IMR-90 (cell line): Measurements from ENCODE around the gene PROM2. TPM values are rescaled to one million over a fixed set of nuclear protein-coding genes. Genes with fewer than 3 reads are reported as not detected.

ENCODE experiments used
- ATAC-seq: fragments of 200-7000 bp; cut with Tn5 transposase; 2 replicates; pipeline ENCODE4 v1.9.1; 2020; ENCODE audit warnings: low read depth, mild to moderate bottlenecking, moderate library complexity
- BruUV-seq: library from RNA; stranded (reverse); fragments of 400-500 nt; replicated peaks from 2 replicates; lab custom pipeline; 2021; lab: Mats Ljungman, UMichigan
- CTCF ChIA-PET: fragments of 300-600 bp; formaldehyde crosslinking; extraction: SDS; loops from one replicate; lab custom pipeline; 2021; ENCODE audit warnings: antibody characterized with exemption; lab: Yijun Ruan, JAX
- POLR2A ChIA-PET: fragments of 300-600 bp; sonication (Branson Sonifier 250); formaldehyde crosslinking; loops from one replicate; lab custom pipeline; 2022; ENCODE audit warnings: antibody characterized with exemption; ENCODE audit not compliant: unreplicated experiment; lab: Charles Lee
- DNase-seq: peaks from one replicate; pipeline ENCODE4 v3.0.0; 2013
- H2AFZ ChIP-seq: replicated peaks from 2 replicates; pipeline ENCODE3; 2013; ENCODE audit warnings: low read length, mild to moderate bottlenecking; ENCODE audit not compliant: poor library complexity
- H2AK5ac ChIP-seq: 2 replicates; pipeline ENCODE4 v1.6.1; 2013; ENCODE audit warnings: low read depth, low read length, inconsistent platforms
- H2AK9ac ChIP-seq: replicated peaks from 2 replicates; pipeline ENCODE3; 2013; ENCODE audit warnings: mild to moderate bottlenecking, low read depth, low read length, moderate library complexity; ENCODE audit not compliant: poor library complexity
- H2BK120ac ChIP-seq: 2 replicates; pipeline ENCODE4 v1.6.1; 2013; ENCODE audit warnings: low read depth, low read length, inconsistent platforms
- H2BK15ac ChIP-seq: 3 replicates; pipeline ENCODE4 v1.6.1; 2013; ENCODE audit warnings: low read depth, low read length, inconsistent platforms
- H2BK20ac ChIP-seq: 2 replicates; pipeline ENCODE4 v1.6.1; 2013; ENCODE audit warnings: low read depth, mild to moderate bottlenecking, inconsistent platforms, low read length, moderate library complexity
- H2BK5ac ChIP-seq: 2 replicates; pipeline ENCODE4 v1.6.1; 2013; ENCODE audit warnings: mild to moderate bottlenecking, low read depth, low read length, inconsistent platforms; ENCODE audit not compliant: poor library complexity, severe bottlenecking
- H3K14ac ChIP-seq: replicated peaks from 2 replicates; pipeline ENCODE4 v1.6.1; 2013; ENCODE audit warnings: low read depth, low read length, inconsistent platforms
- H3K18ac ChIP-seq: 2 replicates; pipeline ENCODE4 v1.6.1; 2013; ENCODE audit warnings: low read depth, low read length, control low read depth
- H3K23ac ChIP-seq: 2 replicates; pipeline ENCODE4 v1.6.1; 2013; ENCODE audit warnings: low read depth, low read length, inconsistent platforms
- H3K27ac ChIP-seq: 2 replicates; pipeline ENCODE4 v1.5.1; 2013; ENCODE audit warnings: mild to moderate bottlenecking, control low read depth, low read length; ENCODE audit not compliant: insufficient read depth
- H3K27me3 ChIP-seq: 2 replicates; pipeline ENCODE4 v1.6.1; 2013; ENCODE audit warnings: low read length; ENCODE audit not compliant: control insufficient read depth, insufficient read depth
- H3K36me3 ChIP-seq: 2 replicates; pipeline ENCODE4 v1.6.1; 2013; ENCODE audit warnings: low read length, mixed read lengths; ENCODE audit not compliant: control insufficient read depth, insufficient read depth
- H3K4ac ChIP-seq: 2 replicates; pipeline ENCODE4 v1.6.1; 2013; ENCODE audit warnings: low read depth, low read length, inconsistent platforms
- H3K4me1 ChIP-seq: 2 replicates; pipeline ENCODE4 v1.6.1; 2013; ENCODE audit warnings: low read length, mixed read lengths; ENCODE audit not compliant: control insufficient read depth, insufficient read depth
- H3K4me2 ChIP-seq: 2 replicates; pipeline ENCODE4 v1.6.1; 2013; ENCODE audit warnings: low read depth, mild to moderate bottlenecking, control low read depth, low read length, moderate library complexity
- H3K4me3 ChIP-seq: 2 replicates; pipeline ENCODE4 v1.5.1; 2013; ENCODE audit warnings: low read depth, mild to moderate bottlenecking, control low read depth, low read length, moderate library complexity; ENCODE audit not compliant: insufficient read depth
- H3K56ac ChIP-seq: 2 replicates; pipeline ENCODE4 v1.6.1; 2013; ENCODE audit warnings: low read length, inconsistent platforms; ENCODE audit not compliant: insufficient read depth; ENCODE audit errors: extremely low read depth
- H3K79me1 ChIP-seq, 2 experiments: 2 replicates each; pipeline ENCODE4 v1.6.1; 2013; ENCODE audit warnings: low read length in 2 of 2, inconsistent platforms in 1 of 2, low read depth in 1 of 2
- H3K9ac ChIP-seq: 2 replicates; pipeline ENCODE4 v1.6.1; 2013; ENCODE audit warnings: low read depth, low read length, control low read depth
- H3K9me1 ChIP-seq: 2 replicates; pipeline ENCODE4 v1.6.1; 2013; ENCODE audit warnings: low read length, inconsistent platforms; ENCODE audit not compliant: insufficient read depth
- H3K9me3 ChIP-seq: 2 replicates; pipeline ENCODE4 v1.6.1; 2013; ENCODE audit warnings: low read length; ENCODE audit not compliant: control insufficient read depth, insufficient read depth
- H4K20me1 ChIP-seq: 2 replicates; pipeline ENCODE4 v1.6.1; 2013; ENCODE audit warnings: low read length, inconsistent platforms; ENCODE audit not compliant: insufficient read depth
- H4K5ac ChIP-seq: 2 replicates; pipeline ENCODE4 v1.6.1; 2013; ENCODE audit warnings: mild to moderate bottlenecking, low read depth, low read length, control low read depth
- H4K8ac ChIP-seq, 2 experiments: 2 replicates each; pipeline ENCODE4 v1.6.1; 2013; ENCODE audit warnings: low read depth in 2 of 2, low read length in 2 of 2, control low read depth in 1 of 2, inconsistent platforms in 1 of 2
- H4K91ac ChIP-seq: 2 replicates; pipeline ENCODE4 v1.6.1; 2013; ENCODE audit warnings: low read depth, low read length, inconsistent platforms; ENCODE audit not compliant: insufficient read depth
- BHLHE40 ChIP-seq: fragments of 150-350 bp; IDR thresholded peaks from 2 replicates; pipeline ENCODE4 v1.6.1; 2016; ENCODE audit warnings: mild to moderate bottlenecking, low read depth, low read length
- CHD1 ChIP-seq: IDR thresholded peaks from 2 replicates; pipeline ENCODE4 v1.6.1; 2012; ENCODE audit warnings: low read depth, low read length, improper control_type of control experiment
- CTCF ChIP-seq: conservative IDR thresholded peaks from 2 replicates; pipeline ENCODE4 v1.5.1; 2012; ENCODE audit warnings: mild to moderate bottlenecking, low read depth, low read length, improper control_type of control experiment
- ELK1 ChIP-seq: fragments of 150-350 bp; IDR thresholded peaks from 2 replicates; pipeline ENCODE4 v1.6.1; 2016; ENCODE audit warnings: low read depth, mild to moderate bottlenecking, low read length, moderate library complexity, borderline replicate concordance
- FOS ChIP-seq: fragments of 150-350 bp; IDR thresholded peaks from 2 replicates; pipeline ENCODE4 v1.6.1; 2016; ENCODE audit warnings: low read depth, low read length
- MAFK ChIP-seq: IDR thresholded peaks from 2 replicates; pipeline ENCODE4 v1.6.1; 2012; ENCODE audit warnings: low read depth, low read length, improper control_type of control experiment
- MAZ ChIP-seq: IDR thresholded peaks from 2 replicates; pipeline ENCODE4 v1.6.1; 2012; ENCODE audit warnings: low read depth, mild to moderate bottlenecking, low read length, improper control_type of control experiment, moderate library complexity, borderline replicate concordance
- POLR2A ChIP-seq: IDR thresholded peaks from 2 replicates; pipeline ENCODE4 v1.6.1; 2012; ENCODE audit warnings: mild to moderate bottlenecking, low read depth, low read length
- RAD21 ChIP-seq: IDR thresholded peaks from 2 replicates; pipeline ENCODE4 v1.6.1; 2012; ENCODE audit warnings: low read length, improper control_type of control experiment
- RFX5 ChIP-seq: IDR thresholded peaks from 2 replicates; pipeline ENCODE4 v1.8.0; 2012; ENCODE audit warnings: low read depth, mild to moderate bottlenecking, low read length, moderate library complexity
- SMC3 ChIP-seq: fragments of 150-350 bp; IDR thresholded peaks from 2 replicates; pipeline ENCODE4 v1.6.1; 2016; ENCODE audit warnings: low read depth, mild to moderate bottlenecking, antibody characterized with exemption, low read length, moderate library complexity
- WGBS, 2 experiments: methylation state at CpG; one replicate each; pipeline versions ENCODE4 v1.1.5 to v1.1.7; 2013; ENCODE audit warnings: missing lambda C conversion rate in 2 of 2; ENCODE audit not compliant: insufficient read length in 1 of 2; ENCODE audit errors: extremely low coverage in 2 of 2; 5-methylcytosine and 5-hydroxymethylcytosine counted together
- dilution Hi-C: fragments of 300-500 bp; cut with HindIII; formaldehyde crosslinking; loops from one replicate; pipeline ENCODE4 v1.14.3; 2018; ENCODE audit warnings: low sequenced_read_pairs; ENCODE audit not compliant: unreplicated experiment
- in situ Hi-C: fragments of 300-500 bp; cut with MboI; formaldehyde crosslinking; loops from 3 replicates; pipeline ENCODE4 v1.14.3; 2019; ENCODE audit warnings: low sequenced_read_pairs, inconsistent platforms, mixed read lengths
- intact Hi-C: fragments of 100-400 bp; cut with micrococcal nuclease; formaldehyde crosslinking; loops from 2 replicates; pipeline ENCODE4 v1.10.0; 2022
- polyA plus RNA-seq, 3 experiments: library from polyadenylated mRNA; depleted of rRNA; stranded (reverse); fragments of >200 nt; gene quantifications; 2 replicates each; pipeline ENCODE4 v1.2.3, GENCODE V29; 2012; ENCODE audit warnings: low replicate concordance in 1 of 3
- total RNA-seq: library from RNA; depleted of rRNA; stranded (reverse); fragments of >200 nt; gene quantifications from 2 replicates; pipeline ENCODE4 v1.2.3, GENCODE V29; 2012

Gene PROM2
- total and polyA plus RNA-seq, 2 of the 4 experiments (the other 2 are of a cell fraction), result 0.26 TPM; not detected in 1

GRCh38 chr2:95296880-95297487 is 22.7 kb downstream of the PROM2 start, which contains the start of gene KCNIP3:
KCNIP3 (plus strand) TSS chr2:95297347; CDS start chr2:95297439, 92 bp downstream.
- Histone ChIP-seq H3K14ac (no peak within 1 kb of the TSS), H2BK15ac (no peak within 1 kb of the TSS), H3K4me1 (no peaks in the 10 kb centered on the region; the same call in 1 of the 2 replicates), H3K56ac (no peak within 1 kb of the TSS), H3K18ac (no peak within 1 kb of the TSS), H3K9me1 (no peaks in the 10 kb centered on the region), H3K27ac (no peak within 1 kb of the TSS), H3K23ac (no peak within 1 kb of the TSS), H3K9ac (no peak within 1 kb of the TSS), H2BK5ac (no peak within 1 kb of the TSS), H4K5ac (no peak within 1 kb of the TSS), H4K20me1 (no peaks in the 10 kb centered on the region), H4K91ac (no peak within 1 kb of the TSS), H2AK5ac (no peak within 1 kb of the TSS), H3K36me3 (no peaks in the 10 kb centered on the region), H3K4me2 (no peak within 1 kb of the TSS; the same call in 1 of the 2 replicates), H3K9me3 (no peaks in the 10 kb centered on the region; the same call in 1 of the 2 replicates), H2AFZ (no peak within 1 kb of the TSS), H3K4ac (no peak within 1 kb of the TSS), H4K8ac (no peak within 1 kb of the TSS), H3K4me3 (no peak within 1 kb of the TSS), H2AK9ac (no peak within 1 kb of the TSS), H3K79me1 (no peaks in the 10 kb centered on the region), H3K27me3 (peaks cover 27% of the 10 kb centered on the region; the same call in 1 of the 2 replicates), H2BK120ac (no peak within 1 kb of the TSS), H2BK20ac (no peak within 1 kb of the TSS)
- DNase-seq (no peak), ATAC-seq (peak; percentile 17; the same call in 1 of the 2 replicates)
- dilution Hi-C loops (no loop called here), in situ Hi-C loops (no loop called here), intact Hi-C loops (no loop called here)
- POLR2A ChIA-PET, result no interaction called here
- no peak for TF ChIP-seq POLR2A
- TF ChIP-seq MAZ, result no peak
- no peak for TF ChIP-seq RAD21
- no peak for TF ChIP-seq CTCF
- no peak for TF ChIP-seq MAFK
- TF ChIP-seq ELK1, result no peak
- TF ChIP-seq RFX5, result no peak
- TF ChIP-seq SMC3, result no peak
- no peak for TF ChIP-seq CHD1
- TF ChIP-seq FOS, result no peak
- TF ChIP-seq BHLHE40, result no peak
- 6% methylated on average over 7 of the region's 13 CpGs; no CpG with 5 or more reads in 1 of the 2 experiments for WGBS, 2 experiments
- CTCF ChIA-PET, result no interaction called here
- no TSS peak for BruUV-seq
